Kidney (tissue), 14 donors: Measurements from ENCODE around the gene SRPK2. TPM values are rescaled to one million over a fixed set of nuclear protein-coding genes. Genes with fewer than 3 reads are reported as not detected.
"Not testable (repeated sequence)": the region's sequence is repeated elsewhere in the genome, so short reads cannot be mapped to it uniquely, and the experiment has no call there.

Experiments
- DNase-seq, 5 donors: peaks; one replicate each; pipeline ENCODE4 v3.0.0-alpha.2; 2013 to 2020
- FAIRE-seq: peaks from 2 replicates; lab custom pipeline; 2012; peaks lifted over from hg19 to GRCh38; lab: Jason Lieb, UNC
- H3K27ac ChIP-seq, 2 donors: one replicate each; pipeline ENCODE4 v1.7.0; 2013; ENCODE audit warnings: low read depth in 2 of 2, low read length in 2 of 2, inconsistent platforms in 1 of 2
- H3K27me3 ChIP-seq: one replicate; pipeline ENCODE4 v1.7.1; 2013; ENCODE audit warnings: low read length, inconsistent platforms; ENCODE audit not compliant: control insufficient read depth, insufficient read depth
- H3K36me3 ChIP-seq, 3 donors: one replicate each; pipeline versions ENCODE4 v1.7.0 to v1.7.1; 2013; ENCODE audit warnings: low read length in 3 of 3, control low read depth in 1 of 3, inconsistent platforms in 1 of 3; ENCODE audit not compliant: insufficient read depth in 3 of 3, control insufficient read depth in 2 of 3
- H3K4me1 ChIP-seq, 3 donors: one replicate each; pipeline versions ENCODE4 v1.7.0 to v1.7.1; 2013; ENCODE audit warnings: low read length in 3 of 3, inconsistent platforms in 1 of 3, low read depth in 1 of 3; ENCODE audit not compliant: control insufficient read depth in 2 of 3, insufficient read depth in 2 of 3
- H3K4me3 ChIP-seq, 3 donors: one replicate each; pipeline versions ENCODE4 v1.7.0 to v1.8.1; 2013; ENCODE audit warnings: low read length in 3 of 3, control low read depth in 1 of 3, inconsistent platforms in 1 of 3
- H3K9ac ChIP-seq, 3 donors: one replicate each; pipeline versions ENCODE4 v1.7.0 to v1.7.1; 2013; ENCODE audit warnings: low read length in 3 of 3, control low read depth in 1 of 3, inconsistent platforms in 1 of 3
- H3K9me3 ChIP-seq, 3 donors: one replicate each; pipeline versions ENCODE4 v1.7.0 to v1.7.1; 2013; ENCODE audit warnings: low read length in 3 of 3, control low read depth in 1 of 3, inconsistent platforms in 1 of 3; ENCODE audit not compliant: control insufficient read depth in 2 of 3, insufficient read depth in 1 of 3
- CTCF ChIP-seq: IDR thresholded peaks from 3 replicates; pipeline ENCODE4 v1.5.1; 2012; ENCODE audit warnings: mild to moderate bottlenecking, moderate library complexity, borderline replicate concordance; ENCODE audit not compliant: insufficient read depth; ENCODE audit errors: extremely low read depth
- intact Hi-C: fragments of 100-400 bp; cut with DNase I; formaldehyde crosslinking; loops from one replicate; pipeline ENCODE4 v1.11.1; 2022
- polyA plus RNA-seq: library from polyadenylated mRNA; stranded (reverse); fragments of 350-450 nt; fragmentation: Illumina TruSeq; extraction: RNeasy Lipid Tissue Mini Kit (QIAGEN cat#74804); gene quantifications from one replicate; pipeline ENCODE4 v1.2.3, GENCODE V29; 2014; ENCODE audit warnings: low read depth, low replicate concordance; ENCODE audit not compliant: insufficient read depth
- total RNA-seq: library from RNA; stranded (reverse); fragmentation: NEBNext Ultra II Directional; extraction: Animal tissue kit (Norgen Biotek cat#: 25700); gene quantifications from one replicate; pipeline ENCODE4 v1.2.1, GENCODE V29; 2021
- donor health status: control.
- donor health status: control.
- donor health status: control.
- donor health status: control.
- donor health status: control.
- donor health status: DM: yes; HTN: yes; CAD: no.
- donor health status: Normal renal cell carcinoma (clear cell type).

SRPK2 gene
- total and polyA plus RNA-seq, 2 donors from 2014 or later: 9.9 to 43.1 TPM

GRCh38 chr7:105364684-105365083, 24.0 kb downstream of the SRPK2 start:
- Histone ChIP-seq H3K4me3 (no peak overlapping the region), H3K4me1 (no peaks in the 10 kb centered on the region), H3K9ac (no peak overlapping the region), H3K27ac (no peak overlapping the region), H3K27me3 (no peaks in the 10 kb centered on the region), H3K9me3 (no peaks in the 10 kb centered on the region), H3K36me3 (no peaks in the 10 kb centered on the region)
- TF ChIP-seq CTCF: no peak
- FAIRE-seq: no peak
- intact Hi-C loops: no loop called here
- no peak for DNase-seq

GRCh38 chr7:105363657-105364056, 25.1 kb downstream of the SRPK2 start:
- H3K36me3 ChIP-seq, H3K9me3 ChIP-seq, DNase-seq, H3K27ac ChIP-seq, H3K4me1 ChIP-seq, H3K4me3 ChIP-seq, intact Hi-C loops, H3K27me3 ChIP-seq, H3K9ac ChIP-seq, FAIRE-seq: not testable (repeated sequence)

DNA sequence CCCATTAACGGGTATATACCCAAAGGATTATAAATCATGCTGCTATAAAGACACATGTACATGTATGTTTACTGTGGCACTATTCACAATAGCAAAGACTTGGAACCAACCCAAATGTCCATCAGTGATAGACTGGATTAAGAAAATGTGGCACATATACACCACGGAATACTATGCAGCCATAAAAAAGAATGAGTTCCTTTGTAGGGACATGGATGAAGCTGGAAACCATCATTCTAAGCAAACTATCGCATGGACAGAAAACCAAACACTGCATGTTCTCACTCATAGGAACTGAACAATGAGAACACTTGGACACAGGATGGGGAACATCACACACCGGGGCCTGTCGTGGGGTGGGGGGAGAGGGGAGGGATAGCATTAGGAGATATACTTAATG, 26.0 kb downstream of the SRPK2 start:
- H3K27me3 ChIP-seq, H3K27ac ChIP-seq, H3K4me3 ChIP-seq, H3K36me3 ChIP-seq, H3K9me3 ChIP-seq, H3K4me1 ChIP-seq, FAIRE-seq, intact Hi-C loops, DNase-seq, H3K9ac ChIP-seq: not testable (repeated sequence)

GRCh38 chr7:105361995-105362394, 26.7 kb downstream of the SRPK2 start:
- H3K9ac ChIP-seq, H3K27ac ChIP-seq, H3K9me3 ChIP-seq, H3K4me1 ChIP-seq, H3K36me3 ChIP-seq, FAIRE-seq, intact Hi-C loops, H3K4me3 ChIP-seq, DNase-seq, H3K27me3 ChIP-seq: not testable (repeated sequence)

- H3K4me3 ChIP-seq, intact Hi-C loops, FAIRE-seq, H3K27ac ChIP-seq, H3K27me3 ChIP-seq, DNase-seq, H3K9me3 ChIP-seq, H3K4me1 ChIP-seq, H3K36me3 ChIP-seq, H3K9ac ChIP-seq: not testable (repeated sequence)
Observed at GRCh38 chr7:105360149-105360548, 28.6 kb downstream of the SRPK2 start.
